GM23248 (cell line): Measurements from ENCODE around the gene REXO2. TPM values are rescaled to one million over a fixed set of nuclear protein-coding genes. Genes with fewer than 3 reads are reported as not detected.

Source experiments
- DNase-seq: peaks from one replicate; pipeline ENCODE4 v3.0.0-alpha.2; 2015
- H2AFZ ChIP-seq: fragments of 200-600 bp; sonication (generic); 2 replicates; pipeline ENCODE4 v1.6.1; 2016; ENCODE audit warnings: antibody characterized with exemption
- H3F3A ChIP-seq: fragments of 200-600 bp; sonication (generic); 2 replicates; pipeline ENCODE4 v1.6.1; 2016; ENCODE audit warnings: mild to moderate bottlenecking, antibody characterized with exemption, mixed run types; ENCODE audit not compliant: insufficient read depth
- H3K27ac ChIP-seq: fragments of 200-600 bp; sonication (generic); 2 replicates; pipeline ENCODE4 v1.5.1; 2016; ENCODE audit warnings: mild to moderate bottlenecking
- H3K27me3 ChIP-seq: fragments of 200-600 bp; sonication (generic); replicated peaks from 2 replicates; pipeline ENCODE4 v1.6.1; 2016; ENCODE audit warnings: mild to moderate bottlenecking; ENCODE audit not compliant: insufficient read depth
- H3K36me3 ChIP-seq: fragments of 200-600 bp; sonication (generic); 2 replicates; pipeline ENCODE4 v1.6.1; 2016; ENCODE audit warnings: low read depth, mild to moderate bottlenecking
- H3K4me1 ChIP-seq: fragments of 200-600 bp; sonication (generic); 2 replicates; pipeline ENCODE4 v1.6.1; 2016; ENCODE audit warnings: mild to moderate bottlenecking; ENCODE audit not compliant: insufficient read depth
- H3K4me2 ChIP-seq: fragments of 200-600 bp; sonication (generic); one replicate; pipeline ENCODE4 v1.6.1; 2016; ENCODE audit warnings: mild to moderate bottlenecking; ENCODE audit not compliant: unreplicated experiment
- H3K4me3 ChIP-seq: fragments of 200-600 bp; sonication (generic); 2 replicates; pipeline ENCODE4 v1.5.1; 2016; ENCODE audit warnings: mild to moderate bottlenecking
- H3K79me2 ChIP-seq: fragments of 200-600 bp; sonication (generic); 2 replicates; pipeline ENCODE4 v1.6.1; 2016; ENCODE audit warnings: mild to moderate bottlenecking; ENCODE audit not compliant: insufficient read depth
- H3K9ac ChIP-seq: fragments of 200-600 bp; sonication (generic); 2 replicates; pipeline ENCODE4 v1.6.1; 2016; ENCODE audit warnings: mild to moderate bottlenecking
- H3K9me2 ChIP-seq: fragments of 200-600 bp; sonication (generic); 2 replicates; pipeline ENCODE4 v1.6.1; 2016; ENCODE audit warnings: mixed run types, mild to moderate bottlenecking, moderate library complexity; ENCODE audit not compliant: insufficient read depth
- H3K9me3 ChIP-seq: fragments of 200-600 bp; sonication (generic); one replicate; pipeline ENCODE4 v1.6.1; 2017; ENCODE audit warnings: low read depth
- H4K20me1 ChIP-seq: fragments of 200-600 bp; sonication (generic); 2 replicates; pipeline ENCODE4 v1.6.0; 2016; ENCODE audit not compliant: insufficient read depth
- EZH2 ChIP-seq: fragments of 200-600 bp; sonication (generic); IDR thresholded peaks from 2 replicates; pipeline ENCODE4 v1.6.1; 2018; ENCODE audit warnings: antibody characterized with exemption, mild to moderate bottlenecking; ENCODE audit not compliant: insufficient read depth, poor library complexity, severe bottlenecking
- EZH2phosphoT487 ChIP-seq: fragments of 200-600 bp; sonication (generic); IDR thresholded peaks from 2 replicates; pipeline ENCODE4 v1.6.1; 2018; ENCODE audit warnings: antibody characterized with exemption, moderate library complexity, mild to moderate bottlenecking, low read depth; ENCODE audit not compliant: insufficient read depth
- WGBS, 2 experiments: methylation state at CpG; one replicate each; pipeline ENCODE4 v1.1.6; 2015 to 2017; ENCODE audit warnings: low lambda C conversion rate in 2 of 2, low coverage in 1 of 2; ENCODE audit errors: missing lambda C conversion rate in 2 of 2; 5-methylcytosine and 5-hydroxymethylcytosine counted together
- in situ Hi-C: fragments of 300-500 bp; cut with MboI; formaldehyde crosslinking; loops from 2 replicates; pipeline ENCODE4 v1.15.0; 2020
- polyA plus RNA-seq: library from polyadenylated mRNA; unstranded; fragments of >200 nt; fragmentation: Nextera tagmentation; extraction: Ambion mirVana; gene quantifications from 2 replicates; pipeline ENCODE4 v1.2.1, GENCODE V29; 2016
- total RNA-seq: library from RNA; depleted of rRNA; stranded (reverse); fragments of >200 nt; shearing (Covaris generic); gene quantifications from 2 replicates; pipeline ENCODE4 v1.2.3, GENCODE V29; 2014

The REXO2 gene
- total and polyA plus RNA-seq, 2 experiments from 2014 or later = 350 to 418 TPM

- 95% methylated on average over 2 of the region's 2 CpGs for WGBS, 2 experiments
- Histone ChIP-seq H3K9me2 (no peaks in the 10 kb centered on the region), H4K20me1 (peaks cover 7% of the 10 kb centered on the region; the same call in 1 of the 2 replicates), H3K27ac (peak overlapping the region; percentile 66), H3K9ac (peak overlapping the region; percentile 48), H3K4me3 (no peak overlapping the region), H2AFZ (no peak overlapping the region; the same call in 1 of the 2 replicates), H3K36me3 (peaks cover 67% of the 10 kb centered on the region), H3K9me3 (no peaks in the 10 kb centered on the region), H3K27me3 (no peaks in the 10 kb centered on the region), H3K4me1 (peaks cover 19% of the 10 kb centered on the region), H3F3A (peaks cover 18% of the 10 kb centered on the region), H3K79me2 (peaks cover 99% of the 10 kb centered on the region), H3K4me2 (peak overlapping the region; percentile 28)
- in situ Hi-C loops = no loop called here
- TF ChIP-seq EZH2phosphoT487 (no peak), EZH2 (no peak)
- peak; percentile 22 for DNase-seq
Measured at GRCh38 chr11:114447444-114447843, 8.2 kb downstream of the REXO2 start.

- Histone ChIP-seq H3K9ac (peak overlapping the region; percentile 48), H3K4me3 (0 out of 2 replicates have a peak overlapping the region, but pooled peaks have one; percentile 4), H3K36me3 (peaks cover 67% of the 10 kb centered on the region), H3K27ac (peak overlapping the region; percentile 66), H3K9me2 (no peaks in the 10 kb centered on the region), H3K9me3 (no peaks in the 10 kb centered on the region), H3K79me2 (peaks cover 99% of the 10 kb centered on the region), H3K27me3 (no peaks in the 10 kb centered on the region), H2AFZ (no peak overlapping the region; the same call in 1 of the 2 replicates), H3K4me2 (peak overlapping the region; percentile 28), H4K20me1 (peaks cover 6% of the 10 kb centered on the region; the same call in 1 of the 2 replicates), H3F3A (peaks cover 18% of the 10 kb centered on the region), H3K4me1 (peaks cover 17% of the 10 kb centered on the region)
- TF ChIP-seq EZH2 (no peak), EZH2phosphoT487 (no peak)
- DNase-seq = peak; percentile 46
- WGBS, 2 experiments = 53 to 54% methylated on average over 3 of the region's 3 CpGs
- in situ Hi-C loops = no loop called here
Measured at GRCh38 chr11:114447892-114448291, 8.6 kb downstream of the REXO2 start.

GRCh38 chr11:114448749-114449482 is 9.6 kb downstream of the REXO2 start:
- peaks cover 6% of the 10 kb centered on the region; the same call in 1 of the 2 replicates for H4K20me1 ChIP-seq
- WGBS, 2 experiments = 95 to 96% methylated on average over 2 of the region's 2 CpGs
- peaks cover 99% of the 10 kb centered on the region for H3K79me2 ChIP-seq

DNA sequence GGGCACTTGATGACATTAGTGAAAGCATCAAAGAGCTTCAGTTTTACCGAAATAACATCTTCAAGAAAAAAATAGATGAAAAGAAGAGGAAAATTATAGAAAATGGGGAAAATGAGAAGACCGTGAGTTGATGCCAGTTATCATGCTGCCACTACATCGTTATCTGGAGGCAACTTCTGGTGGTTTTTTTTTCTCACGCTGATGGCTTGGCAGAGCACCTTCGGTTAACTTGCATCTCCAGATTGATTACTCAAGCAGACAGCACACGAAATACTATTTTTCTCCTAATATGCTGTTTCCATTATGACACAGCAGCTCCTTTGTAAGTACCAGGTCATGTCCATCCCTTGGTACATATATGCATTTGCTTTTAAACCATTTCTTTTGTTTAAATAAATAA is 10.6 kb downstream of the REXO2 start:
- peaks cover 17% of the 10 kb centered on the region for H3K4me1 ChIP-seq
- DNase-seq = no peak
- H3K9me2 ChIP-seq = no peaks in the 10 kb centered on the region
- peaks cover 18% of the 10 kb centered on the region for H3F3A ChIP-seq
- H4K20me1 ChIP-seq = peaks cover 5% of the 10 kb centered on the region; the same call in 1 of the 2 replicates
- H3K4me2 ChIP-seq = no peak overlapping the region
- no peak overlapping the region for H3K9ac ChIP-seq
- peaks cover 51% of the 10 kb centered on the region for H3K36me3 ChIP-seq
- no peak overlapping the region for H3K4me3 ChIP-seq
- H3K27ac ChIP-seq = no peak overlapping the region
- H3K27me3 ChIP-seq = no peaks in the 10 kb centered on the region
- 96 to 98% methylated on average over 6 of the region's 6 CpGs for WGBS, 2 experiments
- TF ChIP-seq EZH2phosphoT487 (no peak), EZH2 (no peak)
- H2AFZ ChIP-seq = no peak overlapping the region
- in situ Hi-C loops = no loop called here
- no peaks in the 10 kb centered on the region for H3K9me3 ChIP-seq
- H3K79me2 ChIP-seq = peaks cover 98% of the 10 kb centered on the region

More at GRCh38 chr11:114448749-114449482, 9.6 kb downstream of the REXO2 start:
- peaks cover 60% of the 10 kb centered on the region for H3K36me3 ChIP-seq
- TF ChIP-seq EZH2phosphoT487 (no peak), EZH2 (no peak)
- no peaks in the 10 kb centered on the region for H3K9me2 ChIP-seq
- peak overlapping the region; percentile 5 for H3K4me2 ChIP-seq
- H3F3A ChIP-seq = peaks cover 18% of the 10 kb centered on the region
- no peak overlapping the region for H3K4me3 ChIP-seq
- H3K27ac ChIP-seq = peak overlapping the region; percentile 66
- peaks cover 17% of the 10 kb centered on the region for H3K4me1 ChIP-seq
- no peaks in the 10 kb centered on the region for H3K27me3 ChIP-seq
- H3K9me3 ChIP-seq = no peaks in the 10 kb centered on the region
- in situ Hi-C loops = no loop called here
- H3K9ac ChIP-seq = peak overlapping the region; percentile 48; the same call in 1 of the 2 replicates
- no peak overlapping the region for H2AFZ ChIP-seq
- peak; percentile 27 for DNase-seq
